Ureter (tissue), 1 donor: ENCODE data around the gene YWHAE. TPM values are rescaled to one million over a fixed set of nuclear protein-coding genes. Genes with fewer than 3 reads are reported as not detected.

Experiments
- total RNA-seq: library from RNA; stranded (reverse); gene quantifications from one replicate; pipeline ENCODE4 v1.2.4, GENCODE V29; 2023
- donor health status: DM: yes; HTN: yes; CAD: no.

The YWHAE gene
- total RNA-seq, 1 donor from 2014 or later = 492 TPM

Other genes with a start within 250 kb of the YWHAE start
- 207 TPM for gene ABR, start 220.2 kb downstream of the YWHAE start, total RNA-seq
- gene BHLHA9, start 129.8 kb downstream of the YWHAE start, total RNA-seq = not detected
- gene TRARG1, start 120.6 kb downstream of the YWHAE start, total RNA-seq = not detected
- gene CRK, start 56.0 kb upstream of the YWHAE start, total RNA-seq = 49.6 TPM
- gene MYO1C, start 92.5 kb upstream of the YWHAE start, total RNA-seq = 243 TPM
- 50.7 TPM for gene INPP5K, start 116.4 kb upstream of the YWHAE start, total RNA-seq
- 85.4 TPM for gene PITPNA, start 162.6 kb upstream of the YWHAE start, total RNA-seq
- 30.9 TPM for gene SLC43A2, start 228.6 kb upstream of the YWHAE start, total RNA-seq
- 16.3 TPM for gene SCARF1, start 245.5 kb upstream of the YWHAE start, total RNA-seq
- 22.5 TPM for gene RILP, start 249.6 kb upstream of the YWHAE start, total RNA-seq